SU-DHL-6 (cell line): Measurements from ENCODE around the gene STK32B.

ENCODE experiments used
- H2AFZ ChIP-seq: fragments of 200-600 bp; sonication (generic); 2 replicates; pipeline ENCODE4 v1.6.1; 2014; ENCODE audit warnings: low read depth, mild to moderate bottlenecking, moderate library complexity, mixed read lengths, antibody characterized with exemption, low read length; ENCODE audit not compliant: severe bottlenecking
- H3F3A ChIP-seq: fragments of 200-600 bp; shearing (Covaris generic); 2 replicates; pipeline ENCODE4 v1.6.0; 2016; ENCODE audit warnings: antibody characterized with exemption, mild to moderate bottlenecking; ENCODE audit not compliant: insufficient read depth
- H3K27ac ChIP-seq: fragments of 200-600 bp; sonication (generic); 2 replicates; pipeline ENCODE4 v1.5.1; 2016; ENCODE audit warnings: low read depth, mild to moderate bottlenecking, low read length, moderate library complexity, mixed read lengths
- H3K27me3 ChIP-seq: fragments of 200-600 bp; sonication (generic), shearing (Covaris generic); 2 replicates; pipeline ENCODE4 v1.6.0; 2014; ENCODE audit warnings: mild to moderate bottlenecking, low read length
- H3K36me3 ChIP-seq: fragments of 200-600 bp; sonication (generic); 2 replicates; pipeline ENCODE4 v1.6.1; 2014; ENCODE audit warnings: mild to moderate bottlenecking, low read length, mixed read lengths
- H3K4me2 ChIP-seq: fragments of 300-600, 200-600 bp; shearing (Covaris generic), sonication (generic); 2 replicates; pipeline ENCODE4 v1.6.0; 2014; ENCODE audit warnings: low read length, low read depth, mild to moderate bottlenecking; ENCODE audit not compliant: poor library complexity, severe bottlenecking
- H3K4me3 ChIP-seq: fragments of 200-600 bp; sonication (generic); 2 replicates; pipeline ENCODE4 v1.5.1; 2014; ENCODE audit warnings: antibody characterized with exemption, low read length, mild to moderate bottlenecking, mixed read lengths; ENCODE audit not compliant: insufficient read depth, poor library complexity, severe bottlenecking
- H3K79me2 ChIP-seq: fragments of 200-600 bp; sonication (generic); 2 replicates; pipeline ENCODE4 v1.6.1; 2014; ENCODE audit warnings: mild to moderate bottlenecking, low read length, moderate library complexity; ENCODE audit not compliant: insufficient read depth
- H3K9ac ChIP-seq: fragments of 200-600 bp; sonication (generic); 2 replicates; pipeline ENCODE4 v1.7.0; 2014; ENCODE audit warnings: mild to moderate bottlenecking, low read length
- H3K9me2 ChIP-seq: fragments of 200-600 bp; sonication (generic); replicated peaks from 2 replicates; pipeline ENCODE4 v1.6.1; 2014; ENCODE audit warnings: low read length; ENCODE audit not compliant: insufficient read depth
- H3K9me3 ChIP-seq: fragments of 200-600 bp; sonication (generic); 2 replicates; pipeline ENCODE4 v1.6.1; 2014; ENCODE audit warnings: low read length, mixed read lengths; ENCODE audit not compliant: insufficient read depth
- H4K20me1 ChIP-seq: fragments of 200-600 bp; sonication (generic); 2 replicates; pipeline ENCODE4 v1.6.1; 2014; ENCODE audit warnings: low read depth, mild to moderate bottlenecking, antibody characterized with exemption, low read length, moderate library complexity, mixed read lengths
- CTCF ChIP-seq: fragments of 200-600 bp; sonication (generic); IDR thresholded peaks from one replicate; pipeline ENCODE4 v1.5.1; 2017; ENCODE audit warnings: antibody characterized with exemption, mild to moderate bottlenecking, low read length, moderate library complexity; ENCODE audit not compliant: insufficient read depth, poor library complexity, severe bottlenecking
- EZH2phosphoT487 ChIP-seq: fragments of 200-600 bp; sonication (generic), shearing (Covaris generic); conservative IDR thresholded peaks from 2 replicates; pipeline ENCODE4 v1.6.1; 2018; ENCODE audit warnings: mild to moderate bottlenecking, antibody characterized with exemption, low read length, moderate library complexity, mixed read lengths

STK32B gene

GRCh38 chr4:5010984-5011383, 40.3 kb upstream of the STK32B start:
- Histone ChIP-seq H3K27me3 (no peaks in the 10 kb centered on the region), H3K4me3 (no peak overlapping the region), H3F3A (no peaks in the 10 kb centered on the region), H3K9me2 (no peaks in the 10 kb centered on the region), H3K27ac (no peak overlapping the region), H4K20me1 (no peaks in the 10 kb centered on the region), H2AFZ (no peak overlapping the region), H3K9me3 (no peaks in the 10 kb centered on the region), H3K4me2 (no peak overlapping the region), H3K36me3 (no peaks in the 10 kb centered on the region), H3K79me2 (no peaks in the 10 kb centered on the region), H3K9ac (no peak overlapping the region)
- no peak for TF ChIP-seq CTCF
- no peak for TF ChIP-seq EZH2phosphoT487

GRCh38 chr4:5012244-5012898, 38.9 kb upstream of the STK32B start:
- TF ChIP-seq EZH2phosphoT487 (no peak), CTCF (no peak)
- no peaks in the 10 kb centered on the region for H4K20me1 ChIP-seq

DNA sequence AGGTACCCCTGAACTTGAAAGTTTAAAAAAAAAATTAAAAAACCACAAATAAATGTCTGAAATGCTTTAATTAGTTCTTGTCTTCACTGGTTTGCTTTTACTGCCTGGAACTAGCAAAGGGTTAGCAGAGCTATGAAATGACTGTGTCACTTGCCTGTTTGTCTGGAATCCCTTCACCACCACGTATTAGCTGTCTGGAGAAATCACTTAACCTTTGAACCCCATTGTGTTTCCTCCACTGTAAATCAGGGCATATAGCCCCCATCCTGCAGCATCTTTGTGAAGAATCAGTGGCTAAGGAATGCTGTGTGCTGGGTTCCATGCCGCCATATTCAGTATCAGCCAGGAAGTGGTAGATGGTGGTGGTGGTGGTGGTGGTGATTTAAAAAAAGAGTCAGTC, 38.3 kb upstream of the STK32B start:
- TF ChIP-seq EZH2phosphoT487 (no peak), CTCF (no peak)
- H3K27me3 ChIP-seq, result no peaks in the 10 kb centered on the region
- no peaks in the 10 kb centered on the region for H4K20me1 ChIP-seq

More at GRCh38 chr4:5012244-5012898, 38.9 kb upstream of the STK32B start:
- H3K36me3 ChIP-seq, result no peaks in the 10 kb centered on the region
- no peaks in the 10 kb centered on the region for H3F3A ChIP-seq
- H3K4me3 ChIP-seq, result no peak overlapping the region
- H3K9me2 ChIP-seq, result no peaks in the 10 kb centered on the region
- no peaks in the 10 kb centered on the region for H3K9me3 ChIP-seq
- H3K79me2 ChIP-seq, result no peaks in the 10 kb centered on the region
- H2AFZ ChIP-seq, result no peak overlapping the region
- no peak overlapping the region for H3K9ac ChIP-seq
- H3K27ac ChIP-seq, result no peak overlapping the region
- no peaks in the 10 kb centered on the region for H3K27me3 ChIP-seq
- no peak overlapping the region for H3K4me2 ChIP-seq

More for the DNA sequence above, 38.3 kb upstream of the STK32B start:
- H3K9me2 ChIP-seq, result no peaks in the 10 kb centered on the region
- H3F3A ChIP-seq, result no peaks in the 10 kb centered on the region
- no peak overlapping the region for H3K4me2 ChIP-seq
- H3K4me3 ChIP-seq, result no peak overlapping the region
- no peak overlapping the region for H3K9ac ChIP-seq
- H3K9me3 ChIP-seq, result no peaks in the 10 kb centered on the region
- H3K79me2 ChIP-seq, result no peaks in the 10 kb centered on the region
- H3K27ac ChIP-seq, result no peak overlapping the region
- H2AFZ ChIP-seq, result no peak overlapping the region
- H3K36me3 ChIP-seq, result no peaks in the 10 kb centered on the region
